DMS79 (cell line): ENCODE measurements around the gene IL11.

Experiments
- DNase-seq: peaks from one replicate; lab custom pipeline; 2025; lab: John Stamatoyannopoulos, UW

The IL11 gene

GRCh38 chr19:55372316-55373081 lies 2.2 kb upstream of the IL11 start:
- no peak for DNase-seq

DNA sequence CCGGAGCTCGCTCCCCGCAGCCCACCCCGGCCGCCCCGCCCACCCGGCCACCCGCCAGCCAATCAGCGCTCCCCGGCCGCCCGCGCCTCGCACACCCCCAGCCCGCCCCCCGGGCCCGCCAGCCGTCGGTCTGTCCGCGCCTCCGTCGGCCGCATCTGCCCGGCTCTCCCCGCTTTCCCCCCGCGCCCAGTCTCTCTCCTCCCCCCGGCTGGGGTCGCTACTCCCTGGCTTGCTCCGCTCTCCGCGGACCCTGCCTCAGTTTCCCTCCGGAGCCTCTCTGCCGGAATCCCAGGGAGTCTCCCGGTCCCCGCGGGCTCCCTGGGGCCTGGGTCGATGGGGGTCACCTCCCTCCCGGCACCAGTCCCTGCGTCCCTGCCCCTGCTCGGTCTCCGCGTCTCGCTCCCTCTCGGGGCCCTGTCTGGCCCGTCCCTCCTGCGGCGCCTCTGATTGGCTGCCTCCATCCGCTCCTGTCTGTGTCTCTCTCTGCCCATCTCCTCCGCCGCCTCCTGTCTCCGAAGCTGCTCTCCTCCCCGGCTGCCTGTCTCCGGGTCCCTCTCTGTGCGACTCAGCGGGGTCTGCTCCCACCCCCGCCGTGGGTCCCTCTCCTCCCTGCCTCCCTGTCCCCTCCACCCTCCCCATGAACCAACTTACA lies 484 bp downstream of the IL11 start:
- DNase-seq, result peak; percentile 12

DNA sequence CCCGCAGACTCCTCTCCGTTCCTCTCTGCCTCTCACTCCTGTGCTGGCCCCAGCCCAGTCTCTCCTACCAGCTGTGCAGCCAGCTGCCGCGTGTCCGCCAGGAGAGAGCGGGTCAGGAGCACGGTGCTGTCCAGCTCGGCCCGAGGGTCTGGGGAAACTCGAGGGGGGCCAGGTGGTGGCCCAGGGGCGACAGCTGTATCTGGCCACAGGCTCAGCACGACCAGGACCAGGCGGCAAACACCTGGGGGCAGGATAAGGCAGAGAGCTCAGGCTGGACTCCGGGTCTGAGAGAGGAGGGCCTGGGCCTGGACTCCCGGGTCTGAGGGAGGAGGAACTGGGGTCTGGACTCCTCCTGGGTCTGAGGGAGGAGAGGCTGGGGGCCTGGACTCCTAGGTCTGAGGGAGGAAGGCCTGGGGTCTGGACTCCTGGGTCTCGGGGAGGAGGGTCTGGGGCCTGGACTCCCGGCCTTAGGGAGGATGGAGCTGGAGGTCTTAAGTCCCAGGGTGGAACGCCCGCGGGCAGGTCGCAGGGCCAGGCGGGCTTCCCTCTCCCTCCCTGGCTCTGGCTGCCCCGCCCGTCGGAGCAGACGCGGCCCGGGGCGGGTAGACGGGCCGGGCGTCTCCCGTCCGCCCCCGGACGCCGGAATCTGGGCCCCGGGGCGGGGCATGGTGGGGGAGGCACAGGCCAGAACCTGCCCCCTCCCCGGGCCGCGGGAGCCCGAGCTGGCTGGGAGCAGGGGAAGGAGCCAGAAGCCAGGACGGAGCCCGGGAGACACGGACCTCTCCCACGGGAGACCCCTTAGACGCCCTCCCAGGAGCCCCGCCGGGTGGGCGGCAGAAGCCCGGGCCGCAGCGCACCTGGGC lies 1.3 kb downstream of the IL11 start:
- no peak for DNase-seq

DNA sequence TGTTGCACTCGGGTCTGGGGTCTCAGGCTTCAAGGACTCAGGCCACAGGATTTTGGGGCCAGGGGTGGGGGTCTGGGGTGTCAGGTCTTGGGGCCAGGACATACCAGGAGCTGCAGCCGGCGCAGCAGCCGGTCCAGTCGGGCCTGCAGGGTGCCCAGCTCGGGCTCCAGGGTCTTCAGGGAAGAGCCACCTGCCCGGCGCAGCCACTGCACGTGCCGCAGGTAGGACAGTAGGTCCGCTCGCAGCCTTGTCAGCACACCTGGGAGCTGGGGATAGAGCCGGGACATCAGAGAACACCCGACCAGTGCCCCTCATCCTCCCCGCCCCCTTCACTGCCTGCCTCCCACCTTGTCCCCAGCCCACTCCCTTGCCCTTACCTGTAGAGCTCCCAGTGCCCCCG lies 2.2 kb downstream of the IL11 start:
- no peak for DNase-seq

GRCh38 chr19:55366790-55367189 lies 3.5 kb downstream of the IL11 start:
- DNase-seq, result no peak

- no peak for DNase-seq
Observed at GRCh38 chr19:55365964-55366363, 4.3 kb downstream of the IL11 start.

GRCh38 chr19:55365245-55365644 lies 5.0 kb downstream of the IL11 start:
- DNase-seq, result no peak

GRCh38 chr19:55362990-55363716 lies 7.1 kb downstream of the IL11 start, which contains the start of gene GARIN5B:
TSS of gene GARIN5B (minus strand) at chr19:55363260. CDS start at chr19:55363066, 194 bp downstream.
- no peak for DNase-seq

DNA sequence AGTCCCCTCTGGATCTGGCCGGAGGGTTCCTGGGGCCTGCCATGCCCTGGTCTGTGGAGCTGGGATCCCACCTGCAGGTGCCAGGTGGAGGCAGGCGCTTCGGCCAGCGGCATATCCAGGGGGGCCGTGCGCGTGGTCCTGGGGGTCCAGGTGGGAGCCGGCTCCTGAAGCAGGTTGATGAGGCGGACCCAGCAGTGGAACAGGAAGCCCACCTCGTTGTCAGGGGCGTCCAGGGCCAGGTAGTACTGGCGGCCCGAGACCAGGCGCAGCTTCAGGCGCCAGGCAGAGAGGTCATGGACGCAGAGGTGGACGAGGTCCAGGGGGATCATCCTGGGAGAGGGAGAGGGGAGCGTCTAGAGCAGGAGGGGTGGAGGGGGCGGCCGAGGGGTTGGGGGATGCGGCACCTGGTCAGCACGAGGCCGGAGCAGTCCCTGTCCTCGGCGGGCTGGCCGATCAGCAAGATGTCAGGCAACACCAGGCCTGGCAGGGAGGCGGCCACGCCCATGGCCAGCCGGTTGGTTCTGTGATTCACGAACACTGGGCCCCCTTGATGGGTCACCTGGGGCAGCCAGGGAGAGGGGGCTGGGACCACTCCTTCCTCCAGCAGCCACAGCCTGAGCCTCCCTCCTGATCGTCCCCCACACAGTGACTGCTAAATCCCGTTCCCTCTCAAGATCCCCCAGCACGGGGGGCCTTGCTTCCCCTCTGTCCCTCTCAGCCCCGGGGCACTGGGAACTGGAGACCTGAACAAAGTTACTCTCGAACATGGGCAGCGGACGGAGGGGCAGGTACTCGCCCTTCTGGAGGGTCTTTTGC lies 7.9 kb downstream of the IL11 start:
- DNase-seq, result no peak

GRCh38 chr19:55360902-55361301 lies 9.4 kb downstream of the IL11 start:
- no peak for DNase-seq

DNA sequence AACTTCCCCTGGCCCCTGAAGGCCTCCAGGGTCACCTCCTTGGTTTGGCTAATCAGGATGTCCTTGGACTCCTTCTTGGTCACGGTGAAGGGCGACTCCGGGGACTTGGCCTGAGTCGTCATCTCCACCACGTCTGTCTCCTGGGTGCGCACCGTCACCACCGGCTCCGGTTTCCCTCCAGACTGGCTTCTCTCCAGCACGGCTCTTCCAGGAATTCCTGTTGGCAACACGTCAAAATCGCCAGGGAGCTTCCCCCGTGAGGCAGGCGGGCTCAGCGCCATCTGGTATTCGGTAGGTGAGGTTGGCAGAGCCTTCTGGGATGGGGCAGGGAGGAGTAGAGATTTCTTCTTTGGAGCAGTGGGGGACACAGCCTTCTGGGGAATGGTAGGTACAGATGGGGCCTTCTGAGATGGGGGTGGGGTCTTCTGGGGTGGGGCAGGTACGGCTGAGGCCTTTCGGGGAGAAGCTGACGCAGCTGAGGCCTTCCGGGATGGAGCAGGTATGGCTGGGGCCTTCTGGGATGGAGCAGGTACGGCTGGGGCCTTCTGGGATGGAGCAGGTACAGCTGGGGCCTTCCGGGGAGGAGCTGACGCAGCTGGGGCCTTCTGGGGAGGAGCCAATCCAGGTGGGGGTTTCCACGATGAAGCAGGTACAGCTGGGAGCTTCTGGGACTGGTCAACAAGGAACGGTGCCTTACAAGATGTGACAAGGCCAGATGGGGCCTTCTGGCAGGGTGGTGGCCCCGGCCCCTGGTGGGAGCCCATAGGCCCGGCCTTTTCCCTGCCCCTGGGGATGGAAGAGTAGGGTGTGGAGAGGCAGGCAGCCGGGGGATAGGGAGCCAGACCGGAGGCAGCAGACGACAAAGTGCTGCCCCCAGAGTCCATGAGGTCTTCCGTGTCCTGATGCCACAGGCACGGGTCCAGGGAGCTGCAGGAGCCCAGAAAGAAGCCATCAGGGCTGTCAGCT lies 11.0 kb downstream of the IL11 start:
- DNase-seq, result no peak

DNA sequence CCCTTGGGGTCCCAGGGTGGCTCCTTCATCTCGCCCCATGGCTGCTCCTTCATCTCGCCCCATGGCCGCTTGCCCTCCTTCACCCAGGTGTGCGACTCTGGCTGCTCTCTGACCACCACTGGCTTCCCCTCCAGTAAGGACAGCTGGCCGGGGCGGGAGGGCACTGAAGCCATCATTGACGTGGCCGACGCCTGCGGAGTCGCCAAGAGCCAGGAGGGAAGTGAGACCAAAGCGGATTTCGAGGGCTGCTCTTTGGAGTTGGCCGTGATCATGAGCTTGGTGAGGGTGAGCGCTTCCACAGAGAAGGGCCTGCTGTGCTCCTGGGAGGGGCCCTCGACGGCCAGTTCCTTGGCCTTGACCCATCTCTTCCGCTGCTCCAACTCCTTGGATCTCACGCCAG lies 11.8 kb downstream of the IL11 start:
- no peak for DNase-seq

- DNase-seq, result no peak
Observed at GRCh38 chr19:55355213-55355821, 14.9 kb downstream of the IL11 start.

- DNase-seq, result no peak
Observed at GRCh38 chr19:55354698-55355212, 15.5 kb downstream of the IL11 start, which contains the start of gene COX6B2. TSS of gene COX6B2 (minus strand) at chr19:55354719. CDS start at chr19:55354521, 198 bp downstream.

DNA sequence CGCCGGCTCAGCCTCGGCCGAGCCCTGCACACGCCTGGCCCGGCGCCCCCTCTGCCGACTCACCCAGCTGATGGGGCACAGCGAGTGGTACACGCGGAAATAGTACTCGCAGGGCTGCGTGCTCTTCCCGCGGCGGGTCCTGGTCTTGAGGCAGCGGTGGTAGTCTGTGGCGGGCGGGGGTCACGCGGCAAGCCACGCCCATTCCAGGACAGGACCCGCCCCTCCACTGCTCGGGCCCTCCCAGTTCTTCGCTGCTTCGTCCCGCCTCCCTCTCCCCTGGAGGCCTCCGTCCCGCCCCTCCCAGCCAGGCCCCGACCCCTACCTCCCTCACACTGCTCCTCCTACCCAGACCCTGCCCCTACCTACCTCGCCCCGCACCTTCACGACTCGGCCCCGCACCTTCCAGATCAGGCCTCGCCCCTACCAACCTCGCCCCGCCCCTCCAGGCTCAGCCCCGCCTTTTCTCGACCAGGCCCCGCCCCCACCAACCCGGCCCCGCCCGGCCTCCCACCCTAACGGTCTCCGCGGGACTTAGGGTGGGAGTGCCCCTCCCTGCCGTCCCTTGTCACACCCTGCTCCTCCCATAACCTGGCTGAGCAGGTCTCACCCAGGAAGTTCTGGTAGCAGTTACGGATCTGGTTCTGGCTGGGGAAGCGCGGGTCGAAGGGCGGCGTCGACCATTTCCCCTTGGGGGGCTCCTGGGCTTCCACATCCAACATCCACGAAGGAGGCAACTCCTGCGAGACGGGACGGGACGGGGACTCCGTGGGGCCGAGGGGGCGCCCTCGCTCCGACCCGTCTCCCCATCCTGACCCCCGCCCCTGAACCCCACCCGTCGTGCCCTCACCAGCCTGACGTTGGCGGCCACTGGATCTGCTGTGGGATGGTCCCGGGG lies 16.2 kb downstream of the IL11 start:
- no peak for DNase-seq

DNA sequence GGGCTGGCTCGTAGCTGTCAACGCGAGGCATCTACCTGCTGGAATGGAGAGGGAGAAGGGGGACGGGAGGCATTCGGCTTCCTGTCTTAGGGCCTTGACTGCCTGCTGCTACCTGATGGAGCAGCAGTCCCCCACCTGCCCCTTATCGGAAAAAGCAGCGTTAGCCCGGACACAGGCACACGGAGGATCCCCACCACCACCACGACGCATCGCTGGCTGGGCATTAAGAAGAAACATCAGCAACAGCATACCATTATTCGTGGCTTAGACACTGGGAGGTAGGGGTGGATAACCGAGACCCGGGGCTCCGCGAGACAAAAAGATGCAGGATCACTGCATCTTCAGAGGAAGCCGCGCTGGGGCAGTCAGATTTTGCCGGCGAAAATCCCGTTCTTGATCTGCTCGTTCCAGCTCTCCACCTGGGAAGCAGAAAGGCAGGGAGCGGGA lies 16.9 kb downstream of the IL11 start:
- DNase-seq, result no peak

DNA sequence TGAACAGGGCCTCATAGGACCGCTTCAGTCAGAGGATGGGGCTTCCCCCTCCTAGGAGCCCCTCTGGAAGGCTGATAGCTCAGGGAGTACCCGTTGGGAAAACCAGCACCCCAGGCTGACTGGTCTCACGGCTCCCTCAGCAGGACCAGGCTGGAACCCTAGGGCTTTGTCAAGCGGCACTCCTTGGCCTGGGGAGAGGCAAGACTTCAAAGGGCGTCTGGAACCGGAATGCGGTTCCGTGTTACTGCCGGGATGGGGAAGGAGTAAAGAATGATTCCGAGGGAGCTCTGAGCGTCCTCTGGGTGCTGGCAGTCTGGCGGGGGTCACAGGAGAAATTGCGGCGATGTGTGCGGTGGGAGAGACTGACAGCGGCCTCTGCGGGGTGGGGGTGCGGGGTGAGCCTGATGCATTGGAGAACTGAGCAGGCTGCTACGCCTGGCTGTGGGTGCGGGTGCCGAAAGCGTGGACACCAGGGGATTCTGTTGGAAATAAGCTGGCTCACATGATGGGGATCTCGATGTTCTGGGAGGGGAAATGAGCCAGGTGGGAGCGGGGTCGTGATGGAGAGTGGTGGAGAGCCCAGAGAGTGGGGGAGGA lies 17.6 kb downstream of the IL11 start:
- no peak for DNase-seq

GRCh38 chr19:55352040-55352439 lies 18.2 kb downstream of the IL11 start:
- no peak for DNase-seq
